GM18909 (cell line): ENCODE measurements around the gene ASTL.
"Not testable (repeated sequence)": the region's sequence is repeated elsewhere in the genome, so short reads cannot be mapped to it uniquely, and the experiment has no call there.

Experiments
- ATAC-seq: cut with Tn5 transposase; IDR thresholded peaks from one replicate; pipeline ENCODE4 v1.9.1; 2021; ENCODE audit warnings: mild to moderate bottlenecking; ENCODE audit not compliant: unreplicated experiment, poor library complexity

ASTL gene

DNA sequence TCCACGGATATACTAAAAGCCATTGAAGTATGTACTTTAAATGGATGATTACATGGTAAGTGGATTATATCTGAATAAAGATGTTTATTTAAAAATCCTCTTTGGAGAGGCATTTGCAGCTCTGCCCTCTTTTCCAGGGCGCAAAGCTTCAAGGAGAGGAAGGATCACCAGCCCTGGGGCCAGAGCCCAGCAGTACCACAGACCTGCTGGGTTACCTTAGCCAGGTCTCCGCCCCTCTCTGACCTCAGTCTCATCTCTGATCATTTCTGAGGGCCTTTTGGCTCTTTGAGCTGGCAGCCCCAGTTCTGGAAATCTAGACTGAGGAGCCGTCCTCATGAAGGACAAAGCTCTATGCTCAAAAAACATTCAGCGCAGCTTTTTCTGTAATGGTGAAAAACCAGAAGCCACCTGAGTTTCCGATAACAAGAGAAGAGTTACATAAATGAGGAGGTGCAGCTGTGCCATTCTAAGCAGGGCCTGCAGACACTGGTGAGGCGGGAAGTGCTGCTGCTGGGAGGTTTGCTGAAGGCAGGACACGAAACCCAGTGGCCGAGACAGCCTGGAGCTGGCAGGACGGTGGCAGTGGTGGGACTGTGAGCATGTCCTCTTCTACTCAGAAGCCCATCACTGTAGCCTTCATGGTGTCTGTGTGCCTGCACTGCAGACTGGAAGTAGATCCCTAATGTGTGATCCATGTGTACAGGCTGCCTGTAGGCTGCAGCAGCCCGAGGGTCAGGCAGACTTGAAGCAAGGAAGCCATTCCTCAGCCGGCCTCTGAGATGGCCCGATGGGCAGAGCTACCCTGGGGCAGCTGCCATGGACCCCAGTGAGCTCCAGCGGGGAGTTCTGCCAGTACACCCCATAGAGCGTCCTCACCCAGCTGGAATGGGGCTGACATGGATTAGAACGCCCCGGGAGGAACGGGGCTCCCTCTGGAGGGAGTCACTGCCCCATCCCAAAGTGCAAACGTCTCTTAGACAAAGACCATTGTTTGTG, 49.7 kb downstream of the ASTL start:
- ATAC-seq = no peak

DNA sequence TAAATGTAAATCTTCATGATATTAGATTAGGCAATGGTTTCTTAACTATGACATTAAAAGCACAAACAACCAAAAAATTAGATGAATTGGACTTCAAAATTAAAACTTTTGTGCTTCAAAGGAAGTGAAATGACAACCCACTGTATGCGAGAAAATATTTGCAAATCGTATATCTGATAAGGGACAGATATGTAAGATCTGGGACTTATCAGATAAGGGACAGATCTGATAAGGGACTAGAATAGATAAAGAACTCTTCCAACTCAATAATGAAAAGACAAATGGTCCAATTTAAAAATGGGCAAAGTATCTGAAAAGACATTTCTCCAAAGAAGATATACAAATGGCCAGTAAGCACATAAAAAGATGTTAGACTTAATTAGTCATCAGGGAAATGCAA, 51.2 kb downstream of the ASTL start:
- ATAC-seq = no peak

DNA sequence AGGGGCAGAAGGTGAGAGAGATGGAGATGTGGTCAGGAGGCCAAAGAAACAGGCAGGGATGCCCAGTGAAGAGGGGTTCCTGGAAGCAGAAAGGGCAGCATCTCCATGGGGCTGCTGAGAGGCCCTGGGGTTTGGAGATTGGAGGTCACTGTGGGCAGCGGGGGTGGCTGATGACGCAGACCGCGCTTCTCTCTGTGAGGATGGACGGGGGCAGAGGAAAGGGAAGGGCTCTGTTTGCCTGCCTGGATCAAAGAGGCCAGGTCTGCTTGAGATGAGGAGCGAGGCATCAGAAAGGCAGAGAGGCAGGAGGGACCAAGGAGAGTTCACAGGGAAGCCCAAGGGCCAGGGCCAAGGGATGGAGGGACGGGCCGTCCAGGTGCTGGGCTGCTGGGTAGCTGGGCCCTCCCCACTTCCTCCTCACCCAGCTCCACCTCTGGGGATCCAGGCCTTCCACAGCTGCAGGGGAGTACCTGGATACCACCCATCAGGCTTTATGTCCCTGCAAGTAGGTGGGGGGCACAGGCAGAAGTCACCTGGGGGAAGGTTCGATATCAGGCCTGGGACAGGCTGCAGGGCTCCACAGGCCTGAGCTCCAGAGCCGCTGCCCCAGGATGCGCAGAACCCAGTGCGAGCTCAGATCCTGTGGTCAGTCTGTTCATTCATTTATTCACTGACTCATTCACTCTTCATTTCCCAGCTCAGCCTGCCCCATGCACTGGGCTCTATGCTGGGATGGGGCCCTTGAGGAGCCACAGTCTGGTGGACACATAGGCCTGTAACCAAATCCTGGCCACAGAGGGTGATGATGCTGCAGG, 52.6 kb downstream of the ASTL start:
- ATAC-seq = no peak

DNA sequence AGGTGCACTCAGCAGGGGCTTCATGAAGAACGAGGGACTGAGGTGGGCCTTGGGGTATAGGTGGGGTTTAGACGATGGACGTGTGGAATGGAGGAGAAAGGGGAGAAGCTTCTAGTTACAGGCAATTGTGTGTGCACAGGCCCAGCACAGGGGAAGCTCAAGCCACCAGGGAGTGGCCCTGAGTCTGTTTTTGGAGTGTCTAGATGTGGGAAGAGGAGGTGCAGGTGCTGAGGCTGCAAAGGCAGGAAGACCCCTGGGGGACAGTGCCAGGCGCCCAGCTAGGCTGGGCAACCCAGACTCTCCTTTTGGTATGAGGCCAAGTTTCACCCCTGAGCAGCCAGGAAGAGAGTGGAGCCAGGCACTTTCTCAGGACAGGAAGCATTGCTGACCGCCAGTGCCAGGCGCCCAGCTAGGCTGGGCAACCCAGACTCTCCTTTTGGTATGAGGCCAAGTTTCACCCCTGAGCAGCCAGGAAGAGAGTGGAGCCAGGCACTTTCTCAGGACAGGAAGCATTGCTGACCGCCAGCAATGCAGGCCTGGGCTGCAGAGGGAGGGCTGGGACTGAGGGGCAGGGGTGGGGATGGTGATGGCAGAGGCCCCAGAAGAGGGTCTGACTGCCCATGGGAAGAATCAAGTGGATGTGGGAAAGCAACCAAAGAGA, 53.3 kb downstream of the ASTL start:
- not testable (repeated sequence) for ATAC-seq

DNA sequence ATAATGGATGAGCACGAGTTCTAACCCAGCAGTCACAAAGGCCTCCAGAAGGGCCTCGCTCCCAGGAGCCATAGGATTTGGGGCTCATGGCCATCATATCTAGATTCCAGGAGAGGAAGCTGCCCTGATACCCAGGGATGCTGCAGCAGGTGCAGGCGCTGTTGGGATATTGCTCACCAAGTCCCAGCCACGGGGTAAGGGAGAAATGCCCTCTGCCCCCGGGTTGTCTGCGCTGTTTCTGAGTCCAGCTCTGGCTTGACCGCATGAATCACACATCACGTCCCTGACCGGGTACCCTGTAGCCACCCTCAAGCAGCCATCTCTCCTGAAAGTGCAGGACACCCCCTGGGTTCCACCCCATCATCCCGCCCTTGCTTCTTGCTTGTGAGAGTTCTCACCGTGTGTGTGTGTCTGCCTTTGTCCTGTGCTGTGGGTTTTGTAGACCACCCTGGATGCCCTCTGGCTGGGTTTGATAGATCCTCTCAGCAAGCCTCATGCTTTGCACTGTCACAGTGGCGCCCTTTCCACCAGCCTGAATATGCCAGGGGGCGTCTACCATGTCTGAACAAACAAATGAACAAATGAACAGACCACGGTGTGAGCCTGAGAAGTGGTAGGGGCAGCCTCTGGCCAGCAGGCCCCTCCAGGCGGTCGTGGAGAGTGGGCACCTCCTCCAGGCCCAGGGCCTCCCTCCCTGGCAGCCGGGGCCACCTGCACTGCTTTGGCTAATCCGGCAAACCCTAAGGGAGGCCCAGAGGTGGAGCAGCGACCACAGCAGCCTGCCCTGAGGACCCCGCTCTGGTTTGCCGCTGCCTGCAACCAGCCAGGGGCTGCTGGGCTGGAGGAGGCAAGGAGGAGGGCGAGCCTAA, 54.1 kb downstream of the ASTL start:
- ATAC-seq = no peak

DNA sequence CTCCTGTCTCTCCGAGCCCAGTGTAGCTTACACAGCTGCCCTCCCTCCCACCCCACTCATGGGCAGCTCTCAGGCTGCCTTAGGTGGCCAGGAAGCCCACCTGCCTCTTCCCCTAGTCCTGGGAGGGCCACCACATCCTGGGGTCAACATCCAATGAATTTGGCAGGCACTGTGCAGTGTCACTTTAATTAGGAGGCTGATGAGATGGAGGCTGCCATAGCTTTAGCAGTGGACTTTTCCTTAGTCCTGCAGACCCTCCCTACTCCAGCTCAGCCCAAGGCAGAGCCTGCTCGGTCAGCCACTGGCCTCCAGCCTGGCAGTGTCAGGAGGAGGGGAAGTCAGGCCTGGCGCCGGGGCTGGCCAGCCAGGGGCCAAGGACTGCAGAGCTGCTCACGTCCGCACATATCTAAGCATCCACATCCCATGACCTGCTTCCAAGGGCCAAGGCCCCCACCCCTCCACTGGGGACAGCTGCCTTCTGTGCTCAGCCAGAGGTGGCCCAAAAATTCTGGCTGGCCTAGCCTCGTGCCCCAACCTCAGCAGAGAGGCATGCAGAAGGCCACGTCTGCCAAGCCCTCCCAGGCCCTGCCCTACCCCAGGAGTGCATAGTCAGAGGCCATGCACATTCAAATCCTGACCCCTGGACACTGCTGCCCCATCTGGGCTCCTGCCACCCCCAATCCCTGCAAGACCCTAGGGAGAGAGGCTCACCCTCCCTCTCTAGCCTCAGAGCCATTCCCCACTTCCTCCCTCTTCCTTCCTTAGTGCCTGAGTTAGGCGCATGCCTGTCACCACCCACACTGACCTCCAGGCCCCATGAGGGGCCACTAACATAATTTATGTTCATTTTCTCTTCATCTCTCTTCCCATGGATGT, 55.0 kb downstream of the ASTL start:
- ATAC-seq = no peak

DNA sequence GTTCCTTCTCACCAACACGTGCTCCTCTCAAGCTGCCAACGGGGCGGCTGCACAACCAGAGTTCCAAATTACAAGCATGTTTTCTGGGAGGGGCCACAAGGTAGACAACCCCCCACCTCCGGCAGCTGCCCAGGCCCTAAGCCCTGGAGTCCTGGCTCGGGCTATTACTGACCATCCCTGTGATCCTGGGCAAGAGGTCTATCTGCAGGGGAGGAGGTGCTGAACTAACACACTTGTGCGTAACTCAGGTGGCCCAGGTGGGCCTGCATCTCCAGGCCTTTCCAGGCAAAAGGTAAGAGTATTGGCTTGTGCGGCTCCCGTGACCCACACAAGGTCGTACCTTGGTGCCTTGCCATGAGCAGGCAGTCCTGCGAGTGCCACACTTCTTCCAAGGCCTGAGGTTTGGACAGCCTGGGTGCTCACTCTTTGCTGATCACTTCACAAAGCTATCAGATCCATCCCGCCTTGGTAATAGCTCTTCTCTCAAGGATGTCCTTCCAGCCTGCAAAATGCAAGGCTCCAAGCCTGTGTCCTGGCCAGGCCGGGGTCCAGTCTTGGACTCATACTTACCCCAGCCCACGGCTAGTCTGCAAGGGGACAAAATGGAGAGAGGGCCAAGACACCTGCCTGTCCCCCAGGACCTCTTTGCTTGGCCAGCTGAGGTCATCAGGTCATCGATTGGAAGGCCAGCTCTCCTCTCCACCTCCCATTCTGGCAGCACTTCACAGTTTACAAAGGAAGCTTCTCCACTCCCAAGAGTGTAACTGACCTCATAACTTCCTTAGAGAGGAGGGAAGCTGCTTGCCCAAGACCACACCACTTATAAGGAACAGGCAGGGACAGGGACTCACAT, 55.9 kb downstream of the ASTL start:
- ATAC-seq = no peak

DNA sequence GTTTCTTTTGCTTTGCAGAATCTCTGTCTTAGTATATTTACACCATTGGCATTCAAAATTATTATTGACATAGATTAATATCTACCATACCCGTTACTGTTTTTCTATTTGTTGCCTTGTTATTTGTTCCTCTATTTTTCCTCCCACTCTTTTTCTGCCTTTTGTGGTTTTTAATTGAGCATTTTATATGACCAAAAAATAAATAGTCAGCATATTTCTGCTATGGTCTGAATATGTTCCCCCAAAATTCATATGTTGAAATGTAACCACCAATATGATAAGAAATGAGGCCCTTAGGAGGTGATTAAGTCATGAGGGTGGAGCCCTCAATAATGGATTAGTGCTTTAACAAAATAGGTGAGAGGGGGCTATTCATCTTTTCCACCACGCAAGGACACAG, 57.3 kb downstream of the ASTL start:
- ATAC-seq = no peak

DNA sequence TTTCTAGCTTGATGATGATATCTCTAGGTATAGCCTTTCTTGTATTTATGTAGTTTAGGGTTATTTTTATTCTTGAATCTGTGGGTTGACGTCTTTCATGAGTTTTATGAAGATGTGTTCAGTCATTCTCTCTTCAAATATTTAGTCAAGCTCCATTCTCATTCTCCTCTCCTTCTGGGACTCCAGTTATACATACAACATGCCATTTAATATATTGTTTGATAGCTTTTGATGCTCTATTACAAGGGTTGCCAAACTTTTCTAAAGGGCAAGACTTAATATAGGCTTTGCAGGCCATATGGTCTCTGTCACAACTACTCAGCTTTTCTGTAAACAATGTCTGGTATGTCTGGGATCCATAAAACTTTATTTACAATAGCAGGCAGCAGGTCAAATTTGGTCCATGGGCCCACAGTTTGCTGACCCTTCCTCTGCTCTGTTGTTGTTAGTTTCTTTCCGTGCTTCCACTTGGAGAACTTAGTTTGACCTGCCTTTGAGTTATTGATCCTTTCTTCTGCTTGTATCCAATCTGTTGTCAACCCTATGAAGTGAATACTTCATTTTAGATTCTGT, 63.0 kb downstream of the ASTL start:
- ATAC-seq = no peak

DNA sequence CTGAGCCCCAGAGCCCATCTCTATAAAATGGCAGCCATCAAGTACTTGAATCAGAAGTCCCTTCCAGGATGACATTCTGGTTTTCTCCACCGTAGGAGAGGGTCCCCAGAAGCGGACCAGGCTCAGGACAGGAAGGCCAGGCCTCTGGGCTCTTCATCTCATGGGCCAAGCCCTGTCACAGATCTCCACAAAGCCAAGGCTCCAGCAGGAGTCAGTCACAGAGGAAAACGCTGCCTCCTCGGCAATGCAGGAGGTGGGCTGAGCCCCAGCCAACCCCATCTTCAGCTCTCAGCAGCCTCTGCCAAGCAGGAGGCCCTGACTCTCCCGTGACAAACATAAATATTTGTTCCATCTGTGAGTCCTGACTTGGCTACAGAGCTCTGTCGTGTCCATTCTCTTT, 64.1 kb downstream of the ASTL start:
- no peak for ATAC-seq

DNA sequence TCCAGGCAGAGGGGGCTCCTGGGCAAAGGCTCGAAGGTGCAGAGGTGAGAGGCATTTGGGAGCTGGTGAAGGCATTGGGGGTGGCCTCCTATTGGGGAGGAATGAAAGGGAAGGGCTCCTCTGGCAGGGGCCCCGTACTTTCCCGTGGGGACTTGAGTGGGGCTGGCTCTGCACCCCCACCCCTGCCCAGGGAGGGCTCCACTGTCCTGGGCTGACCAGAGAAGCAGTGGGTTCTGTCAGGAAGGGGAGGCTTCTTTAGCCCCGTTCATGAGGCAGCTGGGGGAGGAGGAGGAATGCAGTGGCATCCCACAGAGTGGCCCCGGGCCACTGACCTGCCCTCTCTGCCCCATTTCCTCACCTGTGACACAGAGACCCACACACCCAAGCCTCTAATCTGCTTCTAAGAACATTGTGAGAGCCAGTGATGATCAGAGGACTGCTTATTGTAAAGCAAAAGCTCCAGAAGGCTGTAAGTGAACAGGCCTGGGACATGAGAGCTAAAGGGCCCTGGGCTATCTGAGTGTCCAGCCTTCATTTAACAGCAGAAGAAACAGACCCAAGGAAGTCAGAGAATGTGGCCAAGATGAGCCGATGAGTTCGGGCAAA, 65.0 kb downstream of the ASTL start:
- no peak for ATAC-seq
